ENCODE measurements around the gene CTNND2. TPM values are rescaled to one million over a fixed set of nuclear protein-coding genes. Genes with fewer than 3 reads are reported as not detected.

Gene CTNND2
- total RNA-seq, 1 donor from 2014 or later = 40.0 TPM

DNA sequence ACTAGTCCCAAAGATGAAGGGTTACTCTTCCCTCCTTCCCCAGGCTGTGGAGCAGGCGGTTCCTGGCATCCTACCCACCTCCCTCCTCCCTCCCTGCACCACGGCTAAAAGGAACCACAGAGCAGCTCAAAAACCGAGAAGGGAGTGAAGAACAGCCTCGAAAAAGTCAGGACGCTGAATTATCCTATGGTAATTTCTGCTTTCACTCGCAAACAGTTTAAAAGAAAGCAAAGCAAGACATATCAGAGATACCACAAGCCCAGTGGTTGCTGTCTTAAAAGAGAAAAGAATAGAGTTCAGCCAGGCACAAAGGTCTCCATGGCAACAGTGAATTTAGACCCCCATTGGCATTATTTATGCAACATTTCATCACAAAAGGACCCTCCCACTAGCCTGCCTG, 315.4 kb downstream of the CTNND2 start:
- H3K36me3 Mint-ChIP-seq (ENCODE audit: low read depth) = no peaks in the 10 kb centered on the region
- H3K9me3 Mint-ChIP-seq = peaks cover 3% of the 10 kb centered on the region
- TF ChIP-seq, protein P1, sequence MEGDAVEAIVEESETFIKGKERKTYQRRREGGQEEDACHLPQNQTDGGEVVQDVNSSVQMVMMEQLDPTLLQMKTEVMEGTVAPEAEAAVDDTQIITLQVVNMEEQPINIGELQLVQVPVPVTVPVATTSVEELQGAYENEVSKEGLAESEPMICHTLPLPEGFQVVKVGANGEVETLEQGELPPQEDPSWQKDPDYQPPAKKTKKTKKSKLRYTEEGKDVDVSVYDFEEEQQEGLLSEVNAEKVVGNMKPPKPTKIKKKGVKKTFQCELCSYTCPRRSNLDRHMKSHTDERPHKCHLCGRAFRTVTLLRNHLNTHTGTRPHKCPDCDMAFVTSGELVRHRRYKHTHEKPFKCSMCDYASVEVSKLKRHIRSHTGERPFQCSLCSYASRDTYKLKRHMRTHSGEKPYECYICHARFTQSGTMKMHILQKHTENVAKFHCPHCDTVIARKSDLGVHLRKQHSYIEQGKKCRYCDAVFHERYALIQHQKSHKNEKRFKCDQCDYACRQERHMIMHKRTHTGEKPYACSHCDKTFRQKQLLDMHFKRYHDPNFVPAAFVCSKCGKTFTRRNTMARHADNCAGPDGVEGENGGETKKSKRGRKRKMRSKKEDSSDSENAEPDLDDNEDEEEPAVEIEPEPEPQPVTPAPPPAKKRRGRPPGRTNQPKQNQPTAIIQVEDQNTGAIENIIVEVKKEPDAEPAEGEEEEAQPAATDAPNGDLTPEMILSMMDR (conservative IDR thresholded peaks at IDR 0.05) = no peak

DNA sequence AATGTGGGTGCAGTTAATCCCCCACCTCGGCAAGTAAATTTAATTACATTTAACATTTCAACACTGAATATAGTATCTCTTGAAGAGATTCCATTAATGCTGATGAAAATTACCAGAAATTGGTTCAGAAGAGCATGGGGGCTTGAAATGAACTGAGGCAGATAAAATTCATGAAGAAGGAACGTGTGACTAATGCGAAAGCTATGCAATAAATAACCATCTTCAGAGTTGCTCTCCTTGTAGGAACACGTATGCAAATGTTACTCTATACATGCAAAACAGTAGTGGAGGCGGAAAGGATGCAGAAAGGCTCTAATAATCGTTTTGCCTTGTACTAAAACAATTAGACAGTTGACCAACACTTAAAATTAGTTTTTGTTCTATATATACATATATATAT, 320.2 kb downstream of the CTNND2 start:
- no peak for DNase-seq (ENCODE audit: low read depth, low spot score)
- Mint-ChIP-seq H3K4me3 (no peak overlapping the region), H3K27ac (ENCODE audit: unreplicated experiment) (no peak overlapping the region), H3K36me3 (ENCODE audit: low read depth) (no peaks in the 10 kb centered on the region), H3K27me3 (ENCODE audit: low read depth) (no peaks in the 10 kb centered on the region), H3K9me3 (no peaks in the 10 kb centered on the region), H3K4me1 (peaks cover 14% of the 10 kb centered on the region)
- TF ChIP-seq, protein P1 (conservative IDR thresholded peaks at IDR 0.05) = no peak

More for the DNA sequence above, 315.4 kb downstream of the CTNND2 start:
- Mint-ChIP-seq H3K27ac (ENCODE audit: unreplicated experiment) (peak overlapping the region; percentile 98), H3K4me3 (peak overlapping the region; percentile 89), H3K4me1 (peaks cover 42% of the 10 kb centered on the region), H3K27me3 (ENCODE audit: low read depth) (no peaks in the 10 kb centered on the region)
- peak; percentile 33 for DNase-seq (ENCODE audit: low read depth, low spot score)

DNA sequence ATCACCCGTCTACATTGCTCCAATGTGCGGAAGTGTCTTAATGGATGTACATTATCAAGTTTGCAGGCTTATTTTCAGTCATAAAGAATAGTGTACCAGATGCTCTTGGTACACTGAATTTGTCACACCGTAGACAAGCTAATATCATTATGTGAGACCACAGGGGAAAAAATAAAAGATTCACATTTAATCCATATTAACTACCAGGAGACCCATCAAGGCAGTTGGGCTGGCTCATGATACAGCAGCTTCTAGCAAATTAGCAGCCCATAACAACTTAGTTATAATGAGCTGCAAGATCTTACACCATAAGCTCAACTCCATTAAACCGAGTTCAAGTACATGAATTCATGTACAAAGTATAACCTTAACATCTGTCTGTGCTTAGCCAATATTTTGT, 324.9 kb downstream of the CTNND2 start:
- no peak overlapping the region for H3K4me3 Mint-ChIP-seq
- TF ChIP-seq, protein P1 (conservative IDR thresholded peaks at IDR 0.05) = no peak
- peaks cover 4% of the 10 kb centered on the region for H3K4me1 Mint-ChIP-seq
- no peak overlapping the region for H3K27ac Mint-ChIP-seq (ENCODE audit: unreplicated experiment)
- H3K9me3 Mint-ChIP-seq = no peaks in the 10 kb centered on the region
- DNase-seq (ENCODE audit: low read depth, low spot score) = no peak
- no peaks in the 10 kb centered on the region for H3K36me3 Mint-ChIP-seq (ENCODE audit: low read depth)
- H3K27me3 Mint-ChIP-seq (ENCODE audit: low read depth) = no peaks in the 10 kb centered on the region

DNA sequence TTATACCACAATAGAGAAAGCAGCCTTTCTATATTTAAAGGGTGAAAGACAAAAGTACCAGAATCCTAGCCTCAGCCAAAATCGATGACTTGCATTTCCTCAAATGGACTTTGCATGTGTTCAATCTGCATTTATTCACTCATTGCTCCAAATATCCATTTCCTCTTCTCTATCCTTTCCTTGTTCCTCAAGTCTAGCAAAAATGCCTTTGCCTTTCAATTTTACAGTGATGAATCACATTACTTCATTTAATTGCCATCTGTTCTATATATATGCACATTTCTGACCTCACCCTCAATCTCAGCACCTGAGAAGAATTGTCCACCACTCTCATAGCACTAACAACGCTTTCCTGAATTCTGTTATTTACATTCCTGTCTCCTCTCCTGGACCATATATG, 329.5 kb downstream of the CTNND2 start:
- TF ChIP-seq, protein P1 (conservative IDR thresholded peaks at IDR 0.05) = no peak
- no peak for DNase-seq (ENCODE audit: low read depth, low spot score)
- Mint-ChIP-seq H3K27ac (ENCODE audit: unreplicated experiment) (no peak overlapping the region), H3K27me3 (ENCODE audit: low read depth) (no peaks in the 10 kb centered on the region), H3K9me3 (no peaks in the 10 kb centered on the region), H3K4me1 (no peaks in the 10 kb centered on the region), H3K36me3 (ENCODE audit: low read depth) (no peaks in the 10 kb centered on the region), H3K4me3 (no peak overlapping the region)

DNA sequence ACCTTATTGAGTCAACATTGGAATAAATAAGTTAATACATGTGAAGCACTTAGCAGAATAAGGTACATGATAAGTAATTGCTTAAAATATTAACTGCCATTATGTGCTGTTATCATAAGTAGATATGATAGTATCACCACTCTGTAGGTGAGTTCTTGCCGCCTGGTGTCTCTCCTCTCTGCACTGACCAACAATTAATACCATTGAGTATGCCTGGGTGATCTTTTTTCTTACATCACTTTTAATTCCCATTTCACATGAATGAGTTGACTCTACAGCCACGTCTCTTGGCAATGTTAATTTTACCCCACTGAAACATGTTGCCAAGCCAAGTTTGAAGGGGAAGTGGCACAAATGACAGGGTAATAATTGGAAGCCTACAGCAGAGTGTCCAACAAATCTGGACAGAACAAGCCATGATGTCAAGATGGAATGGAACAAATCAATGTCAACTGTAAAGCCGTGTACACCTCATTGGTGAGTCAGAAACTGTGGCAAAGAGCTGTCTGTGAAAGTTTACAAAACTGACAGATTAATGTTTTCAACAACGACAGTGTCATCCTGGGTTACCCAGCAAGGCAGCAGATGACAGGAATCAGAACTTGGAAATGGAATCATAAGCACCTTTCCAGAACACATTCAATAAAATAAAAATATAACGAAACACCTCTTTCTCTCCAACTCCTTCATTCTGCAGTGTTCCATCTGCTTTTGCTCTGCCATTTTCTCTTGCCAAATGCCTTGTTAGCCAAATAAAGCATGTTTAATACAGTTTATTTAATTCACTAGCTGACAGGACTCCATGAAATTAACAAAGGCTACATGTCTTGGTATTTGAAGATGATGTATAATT, 330.9 kb downstream of the CTNND2 start:
- no peaks in the 10 kb centered on the region for H3K4me1 Mint-ChIP-seq
- TF ChIP-seq, protein P1 (conservative IDR thresholded peaks at IDR 0.05) = no peak
- H3K27ac Mint-ChIP-seq (ENCODE audit: unreplicated experiment) = no peak overlapping the region
- H3K4me3 Mint-ChIP-seq = no peak overlapping the region
- H3K36me3 Mint-ChIP-seq (ENCODE audit: low read depth) = no peaks in the 10 kb centered on the region
- H3K27me3 Mint-ChIP-seq (ENCODE audit: low read depth) = no peaks in the 10 kb centered on the region
- H3K9me3 Mint-ChIP-seq = no peaks in the 10 kb centered on the region
- no peak for DNase-seq (ENCODE audit: low read depth, low spot score)
